ENCODE data around the gene LRBA.
A peak's percentile ranks its signal among the peaks of the same experiment; 100 is the strongest.

LRBA gene

DNA sequence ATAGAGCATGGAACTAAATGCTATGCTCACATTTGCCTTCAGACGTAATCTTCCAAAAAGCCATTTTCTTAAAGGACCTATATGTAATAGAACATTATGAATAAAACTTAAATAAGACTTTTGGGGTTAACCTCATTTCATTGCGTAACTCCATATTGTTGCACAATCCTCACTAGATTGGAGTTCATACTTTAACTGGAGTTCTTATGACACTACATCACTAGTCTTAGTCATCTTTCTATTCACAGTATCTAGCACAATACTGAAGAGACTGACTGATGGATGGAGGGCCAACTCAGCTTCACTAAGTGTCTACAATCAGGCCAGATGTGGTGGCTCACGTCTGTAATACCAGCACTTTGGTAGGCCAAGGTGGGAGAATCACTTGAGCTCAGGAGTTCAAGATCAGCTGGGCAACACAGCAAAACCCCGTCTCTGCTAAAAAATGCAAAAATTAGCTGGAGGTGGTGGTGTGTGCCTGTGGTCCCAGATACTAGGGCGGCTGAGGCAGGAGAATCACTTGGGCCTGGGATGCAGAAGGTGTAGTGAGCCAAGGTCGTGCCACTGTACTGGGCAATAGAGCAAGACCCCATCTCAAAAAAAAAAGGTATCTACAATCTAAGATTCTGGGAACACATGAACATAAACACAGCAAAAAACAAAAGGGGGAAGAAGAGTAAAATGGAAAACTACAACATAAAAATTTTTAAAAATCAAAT, 513.9 kb downstream of the LRBA start:
- FAIRE-seq (no peak), DNase-seq (ENCODE audit: insufficient read length) (no peak)
- TF ChIP-seq POLR2AphosphoS5 (IDR thresholded peaks at IDR 0.05; ENCODE audit: low read depth, low read length) (no peak), TAF1 (IDR thresholded peaks at IDR 0.05; ENCODE audit: borderline replicate concordance, low read depth, low read length) (no peak)

DNA sequence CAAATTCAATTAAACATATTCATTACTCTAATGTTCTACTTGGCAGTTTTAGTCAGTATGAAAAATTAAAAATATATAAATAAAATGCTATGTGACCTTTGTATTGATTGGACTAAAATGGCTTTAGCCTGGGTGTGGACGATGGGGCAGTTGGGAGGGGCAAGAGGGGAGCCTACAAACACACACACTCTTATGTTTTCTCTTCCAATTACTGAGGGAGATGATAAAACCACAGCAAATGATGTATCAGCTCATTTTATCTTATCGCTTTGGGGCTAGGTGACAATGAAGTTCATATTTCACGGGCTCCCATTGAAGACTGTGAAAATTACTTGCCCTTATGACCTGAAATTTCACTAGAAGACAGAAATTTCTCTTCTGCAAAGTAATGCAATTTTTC, 517.5 kb downstream of the LRBA start:
- DNase-seq (ENCODE audit: insufficient read length) (no peak), FAIRE-seq (peak; percentile 9)
- no peak for TF ChIP-seq POLR2AphosphoS5 (IDR thresholded peaks at IDR 0.05; ENCODE audit: low read depth, low read length)

DNA sequence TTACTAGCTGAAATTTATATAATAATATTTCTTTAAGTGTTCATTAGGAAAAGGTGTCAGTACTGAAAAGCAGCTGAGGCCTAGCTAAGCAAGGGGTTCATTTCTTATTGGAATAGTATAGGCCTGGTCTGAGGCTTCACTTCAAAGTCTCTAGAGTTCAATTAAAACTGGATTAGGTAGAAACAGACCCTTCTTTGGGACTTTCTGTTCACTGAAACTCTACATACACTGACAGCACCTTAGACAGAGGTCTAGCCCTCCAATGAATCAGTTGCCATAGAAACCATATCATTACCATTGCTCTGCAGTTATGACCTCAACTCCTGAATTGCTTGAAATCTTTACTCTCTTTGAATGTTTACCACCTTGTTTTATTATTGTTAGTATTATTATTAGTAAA, 519.5 kb downstream of the LRBA start:
- DNase-seq (ENCODE audit: insufficient read length) (no peak), FAIRE-seq (no peak)
- TF ChIP-seq POLR2A (IDR thresholded peaks at IDR 0.05; ENCODE audit: low read depth, low read length) (no peak), POLR2AphosphoS5 (IDR thresholded peaks at IDR 0.05; ENCODE audit: low read depth, low read length) (no peak), TAF1 (IDR thresholded peaks at IDR 0.05; ENCODE audit: borderline replicate concordance, low read depth, low read length) (no peak)

DNA sequence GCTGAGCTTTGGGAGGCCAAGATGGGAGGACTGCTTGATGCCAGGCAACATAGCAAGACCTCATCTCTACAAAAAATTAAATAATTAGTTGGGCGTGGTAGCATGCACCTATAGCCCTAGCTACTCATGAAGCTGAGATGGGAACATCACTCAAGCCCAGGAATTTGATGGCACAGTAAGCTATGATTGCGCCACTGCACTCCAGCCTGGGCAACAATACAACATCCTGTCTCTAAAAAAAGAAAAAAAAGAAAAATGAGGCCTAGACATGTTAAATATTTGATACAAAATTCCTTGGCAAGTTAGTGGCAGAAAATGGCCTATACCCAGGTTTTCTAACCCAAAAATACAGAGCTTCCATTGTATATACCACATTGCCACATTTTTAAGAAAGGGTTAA, 521.2 kb downstream of the LRBA start:
- no peak for FAIRE-seq
- no peak for DNase-seq (ENCODE audit: insufficient read length)
- TF ChIP-seq TAF1 (IDR thresholded peaks at IDR 0.05; ENCODE audit: borderline replicate concordance, low read depth, low read length) = no peak
- TF ChIP-seq POLR2AphosphoS5 (IDR thresholded peaks at IDR 0.05; ENCODE audit: low read depth, low read length) = no peak
- TF ChIP-seq POLR2A (IDR thresholded peaks at IDR 0.05; ENCODE audit: low read depth, low read length) = no peak

DNA sequence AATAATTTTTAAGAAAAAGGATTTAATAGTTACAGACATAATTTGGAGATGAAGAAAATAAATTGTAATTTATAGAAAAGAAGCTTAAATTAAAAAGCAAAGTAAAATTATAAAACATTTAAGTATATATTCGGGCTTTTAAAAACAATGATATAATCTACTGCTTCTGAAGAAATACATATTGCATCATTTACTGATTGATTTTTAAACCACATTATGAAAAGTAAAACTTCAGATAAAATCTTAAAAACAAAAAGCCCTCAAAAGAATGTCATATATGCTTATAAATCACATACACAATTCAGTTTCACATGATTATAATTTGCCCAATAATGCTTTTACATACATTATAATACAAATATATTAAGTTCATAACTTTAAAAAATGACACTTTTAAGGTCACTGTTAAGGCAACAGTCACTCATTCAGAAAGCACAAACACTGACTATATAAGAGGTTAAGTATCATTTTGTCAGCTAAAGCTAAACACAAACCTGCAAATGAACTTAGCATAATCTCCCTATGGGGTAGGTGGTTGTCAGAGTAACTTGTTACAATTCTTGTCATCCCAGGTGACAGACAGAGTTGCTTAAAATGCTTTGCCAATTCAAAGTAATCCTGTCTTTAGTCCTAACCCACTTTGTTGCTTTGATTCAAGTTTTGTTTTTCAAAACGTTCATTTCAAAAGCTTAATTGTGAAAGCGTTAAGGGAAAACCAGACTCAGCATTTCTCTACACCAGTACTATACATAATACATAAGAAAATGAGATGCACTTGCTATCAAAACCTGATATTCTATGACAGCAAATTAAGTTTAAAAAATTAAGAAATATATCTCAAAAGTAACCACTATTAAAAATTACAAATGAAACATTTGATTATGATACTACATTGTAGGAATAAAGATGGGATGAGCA, 523.7 kb downstream of the LRBA start:
- TF ChIP-seq POLR2A (IDR thresholded peaks at IDR 0.05; ENCODE audit: low read depth, low read length) (no peak), TAF1 (IDR thresholded peaks at IDR 0.05; ENCODE audit: borderline replicate concordance, low read depth, low read length) (no peak), POLR2AphosphoS5 (IDR thresholded peaks at IDR 0.05; ENCODE audit: low read depth, low read length) (no peak)
- FAIRE-seq = no peak

DNA sequence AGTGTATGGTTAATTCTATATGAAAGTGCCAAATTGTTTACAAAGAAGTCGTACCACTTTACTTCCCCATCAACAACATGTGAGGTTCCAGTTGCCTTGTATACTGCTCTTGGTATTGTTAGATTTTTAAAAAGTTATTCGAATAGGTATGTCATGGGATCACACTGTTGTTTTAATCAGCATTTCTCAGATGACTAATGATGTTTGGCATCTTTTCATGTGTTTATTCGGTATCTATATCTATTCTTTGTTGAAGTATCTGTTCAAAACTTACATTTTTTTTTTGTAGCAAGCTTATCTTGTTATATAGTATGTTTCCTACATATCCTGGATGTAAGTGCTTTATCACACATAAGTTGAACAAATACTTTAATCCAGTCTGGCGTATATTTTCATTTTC, 532.5 kb downstream of the LRBA start:
- TF ChIP-seq POLR2A (IDR thresholded peaks at IDR 0.05; ENCODE audit: low read depth, low read length) = no peak
- TF ChIP-seq TAF1 (IDR thresholded peaks at IDR 0.05; ENCODE audit: borderline replicate concordance, low read depth, low read length) = no peak
- no peak for TF ChIP-seq POLR2AphosphoS5 (IDR thresholded peaks at IDR 0.05; ENCODE audit: low read depth, low read length)
- FAIRE-seq (no peak), DNase-seq (ENCODE audit: insufficient read length) (no peak)

More for the DNA sequence above, 523.7 kb downstream of the LRBA start:
- DNase-seq (ENCODE audit: insufficient read length) = no peak

DNA sequence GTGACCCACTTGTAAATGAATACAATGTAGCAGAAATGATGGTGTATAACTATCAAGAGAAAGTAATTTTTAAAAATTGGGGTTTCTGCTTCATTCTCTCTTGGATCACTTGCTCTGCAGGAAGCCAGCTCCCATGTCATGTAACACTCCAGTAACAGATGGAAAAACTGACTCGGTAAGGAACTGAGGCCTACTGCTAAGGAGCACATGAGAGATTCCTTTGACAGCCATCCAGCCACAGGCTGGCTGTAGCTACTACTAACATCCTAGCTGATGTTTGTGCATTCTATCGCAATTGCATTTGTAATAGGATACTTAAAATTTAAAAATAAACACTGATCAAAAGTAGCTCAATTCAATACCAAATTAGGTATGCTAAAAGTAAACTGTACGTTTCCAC, 535.4 kb downstream of the LRBA start:
- FAIRE-seq = no peak
- no peak for DNase-seq (ENCODE audit: insufficient read length)
- no peak for TF ChIP-seq POLR2A (IDR thresholded peaks at IDR 0.05; ENCODE audit: low read depth, low read length)
- no peak for TF ChIP-seq POLR2AphosphoS5 (IDR thresholded peaks at IDR 0.05; ENCODE audit: low read depth, low read length)
- TF ChIP-seq TAF1 (IDR thresholded peaks at IDR 0.05; ENCODE audit: borderline replicate concordance, low read depth, low read length) = no peak

DNA sequence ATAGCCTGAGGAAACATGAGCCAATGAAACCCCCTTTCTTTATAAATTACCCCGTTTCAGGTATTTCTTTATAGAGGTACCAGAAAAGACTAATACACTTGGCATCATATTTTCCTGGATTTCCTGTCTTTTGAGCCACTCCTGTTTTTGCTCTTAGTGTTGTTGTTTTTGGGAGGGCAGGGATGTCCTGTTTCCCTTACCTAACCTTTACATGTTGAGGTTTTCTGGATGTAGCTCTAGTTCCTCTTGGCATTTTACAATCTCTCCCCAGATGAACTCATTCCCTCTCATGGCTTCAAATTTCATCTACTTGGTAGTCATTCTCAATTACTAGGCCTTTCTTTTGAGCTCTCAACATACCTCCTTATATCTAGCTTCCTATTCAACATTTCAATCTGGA, 537.2 kb downstream of the LRBA start:
- no peak for DNase-seq (ENCODE audit: insufficient read length)
- TF ChIP-seq POLR2A (IDR thresholded peaks at IDR 0.05; ENCODE audit: low read depth, low read length) = no peak
- TF ChIP-seq POLR2AphosphoS5 (IDR thresholded peaks at IDR 0.05; ENCODE audit: low read depth, low read length) = no peak
- TF ChIP-seq TAF1 (IDR thresholded peaks at IDR 0.05; ENCODE audit: borderline replicate concordance, low read depth, low read length) = no peak
- FAIRE-seq = no peak

DNA sequence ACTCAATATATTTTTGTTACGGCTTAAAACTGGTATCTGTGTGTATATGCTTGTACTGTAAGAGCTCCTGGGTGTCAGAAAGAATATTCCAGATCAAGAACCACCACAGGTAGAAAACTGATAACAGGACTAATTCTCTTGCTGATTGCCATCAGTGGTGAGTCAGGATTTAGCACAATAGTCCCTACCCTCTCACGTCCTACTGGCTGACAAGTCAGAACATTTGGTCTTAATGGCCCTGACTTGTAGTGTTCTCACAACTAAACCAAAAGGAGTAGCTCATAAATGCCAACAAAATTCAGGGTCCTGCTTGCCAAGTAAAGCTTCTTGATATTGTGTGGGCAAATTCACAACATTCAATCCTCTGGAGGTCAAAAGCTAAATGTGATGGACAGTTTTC, 538.3 kb downstream of the LRBA start:
- FAIRE-seq (no peak), DNase-seq (ENCODE audit: insufficient read length) (no peak)
- no peak for TF ChIP-seq POLR2A (IDR thresholded peaks at IDR 0.05; ENCODE audit: low read depth, low read length)
- no peak for TF ChIP-seq TAF1 (IDR thresholded peaks at IDR 0.05; ENCODE audit: borderline replicate concordance, low read depth, low read length)
- no peak for TF ChIP-seq POLR2AphosphoS5 (IDR thresholded peaks at IDR 0.05; ENCODE audit: low read depth, low read length)

DNA sequence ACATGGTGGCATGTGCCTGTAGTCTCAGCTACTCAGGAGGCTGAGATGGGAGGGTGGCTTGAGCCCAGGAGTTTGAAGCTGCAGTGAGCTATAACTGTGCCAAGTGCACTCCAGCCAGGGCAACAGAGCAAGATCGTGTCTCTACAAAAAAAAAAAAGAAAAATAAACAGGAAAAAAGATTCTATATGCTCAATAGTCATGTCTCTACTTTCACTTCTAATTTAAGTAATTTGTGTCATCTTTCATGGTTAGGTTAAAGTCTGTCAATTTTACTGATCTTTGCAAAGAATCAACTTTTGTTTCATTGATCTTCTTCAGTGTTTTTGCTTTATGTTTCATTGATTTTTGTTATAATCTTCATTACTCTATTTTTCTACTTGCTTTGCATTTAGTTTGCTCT, 539.3 kb downstream of the LRBA start:
- DNase-seq (ENCODE audit: insufficient read length) (no peak), FAIRE-seq (no peak)
- TF ChIP-seq POLR2A (IDR thresholded peaks at IDR 0.05; ENCODE audit: low read depth, low read length) (no peak), POLR2AphosphoS5 (IDR thresholded peaks at IDR 0.05; ENCODE audit: low read depth, low read length) (no peak), TAF1 (IDR thresholded peaks at IDR 0.05; ENCODE audit: borderline replicate concordance, low read depth, low read length) (no peak)

DNA sequence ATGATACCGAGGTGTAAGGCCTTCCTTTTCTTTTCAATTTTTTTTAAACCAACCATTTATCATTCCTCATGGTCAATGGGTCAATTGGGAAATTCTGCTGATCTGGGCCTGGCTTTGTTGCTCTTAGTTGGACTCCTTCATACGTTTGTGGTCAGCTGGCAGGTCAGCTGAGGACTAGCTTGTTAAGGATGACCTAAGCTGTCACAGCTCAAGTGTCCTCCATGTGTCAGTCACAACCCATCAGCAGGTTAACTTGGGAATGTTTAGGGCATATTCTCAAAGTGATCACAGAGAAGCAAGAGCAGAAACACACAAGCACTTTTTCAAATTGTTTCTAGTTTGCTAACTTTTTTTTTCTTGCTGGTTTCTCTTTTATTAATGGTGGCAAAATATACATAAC, 550.6 kb downstream of the LRBA start:
- no peak for FAIRE-seq
- TF ChIP-seq POLR2A (IDR thresholded peaks at IDR 0.05; ENCODE audit: low read depth, low read length) (no peak), POLR2AphosphoS5 (IDR thresholded peaks at IDR 0.05; ENCODE audit: low read depth, low read length) (no peak), TAF1 (IDR thresholded peaks at IDR 0.05; ENCODE audit: borderline replicate concordance, low read depth, low read length) (no peak)
- no peak for DNase-seq (ENCODE audit: insufficient read length)

DNA sequence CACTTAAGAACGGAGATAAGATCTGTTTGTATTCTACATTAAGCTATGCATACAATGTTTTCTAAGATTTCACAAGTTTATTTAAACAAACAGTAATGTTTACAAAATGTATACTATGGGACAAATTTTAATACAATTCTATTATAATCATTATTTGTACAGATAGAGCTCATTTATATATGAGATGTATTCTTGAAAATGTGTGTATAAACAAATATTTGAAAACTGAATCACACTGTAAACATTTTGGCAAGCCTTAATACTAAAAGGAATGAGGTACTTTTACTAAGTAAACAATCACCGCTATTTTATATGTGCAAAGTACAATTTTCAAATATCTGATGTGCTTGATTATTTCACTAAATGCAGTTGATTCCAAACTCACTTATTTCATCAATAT, 552.3 kb downstream of the LRBA start:
- no peak for DNase-seq (ENCODE audit: insufficient read length)
- TF ChIP-seq TAF1 (IDR thresholded peaks at IDR 0.05; ENCODE audit: borderline replicate concordance, low read depth, low read length) (no peak), POLR2A (IDR thresholded peaks at IDR 0.05; ENCODE audit: low read depth, low read length) (no peak), POLR2AphosphoS5 (IDR thresholded peaks at IDR 0.05; ENCODE audit: low read depth, low read length) (no peak)
- no peak for FAIRE-seq

All from GM12892 (cell line).